H1 (cell line): ENCODE data around the gene SNTG2. TPM values are rescaled to one million over a fixed set of nuclear protein-coding genes. Genes with fewer than 3 reads are reported as not detected.

Experiments
- CTCF ChIA-PET: fragments of 300-600 bp; sonication (Branson Sonifier 250); formaldehyde crosslinking; loops from one replicate; lab custom pipeline; 2021; ENCODE audit not compliant: partially characterized antibody; lab: Charles Lee
- POLR2A ChIA-PET: fragments of 300-600 bp; sonication (Branson Sonifier 250); formaldehyde crosslinking; loops from one replicate; lab custom pipeline; 2021; ENCODE audit warnings: inconsistent platforms; ENCODE audit not compliant: partially characterized antibody; lab: Charles Lee
- DNase-seq, 2 experiments: peaks; one replicate each; pipeline versions ENCODE4 v3.0.0 to v3.0.0-alpha.2; 2010 to 2022; ENCODE audit warnings: low spot score in 2 of 2, low read depth in 1 of 2, mixed read lengths in 1 of 2
- FAIRE-seq: peaks from 2 replicates; lab custom pipeline; 2011; peaks lifted over from hg19 to GRCh38; lab: Jason Lieb, UNC
- H2AFZ ChIP-seq: 2 replicates; pipeline ENCODE4 v1.8.1; 2012; ENCODE audit warnings: low read length, inconsistent platforms
- H2AK5ac ChIP-seq: 2 replicates; pipeline ENCODE4 v1.6.1; 2013; ENCODE audit warnings: low read depth, low read length
- H2BK120ac ChIP-seq: replicated peaks from 2 replicates; pipeline ENCODE3; 2013; ENCODE audit warnings: low read depth, low read length, inconsistent platforms
- H2BK12ac ChIP-seq: 2 replicates; pipeline ENCODE4 v1.6.1; 2013; ENCODE audit warnings: low read depth, low read length
- H2BK15ac ChIP-seq: 2 replicates; pipeline ENCODE4 v1.6.1; 2013; ENCODE audit warnings: low read length
- H2BK20ac ChIP-seq: 2 replicates; pipeline ENCODE4 v1.6.1; 2013; ENCODE audit warnings: low read length
- H2BK5ac ChIP-seq: 2 replicates; pipeline ENCODE4 v1.6.1; 2013; ENCODE audit warnings: low read depth, low read length
- H3K14ac ChIP-seq: 2 replicates; pipeline ENCODE4 v1.6.1; 2013; ENCODE audit warnings: inconsistent platforms; ENCODE audit not compliant: insufficient read length
- H3K18ac ChIP-seq: 2 replicates; pipeline ENCODE4 v1.6.1; 2013; ENCODE audit warnings: low read length; ENCODE audit errors: extremely low read depth
- H3K23ac ChIP-seq: 2 replicates; pipeline ENCODE4 v1.6.1; 2013; ENCODE audit warnings: inconsistent platforms; ENCODE audit not compliant: insufficient read length
- H3K23me2 ChIP-seq: 2 replicates; pipeline ENCODE4 v1.6.1; 2013; ENCODE audit warnings: low read depth, low read length
- H3K27ac ChIP-seq: 2 replicates; pipeline ENCODE4 v1.6.1; 2011; ENCODE audit warnings: low read depth, low read length, inconsistent platforms
- H3K27me3 ChIP-seq, 4 experiments: replicated peaks in 1 of 4; 1 replicate in 1 of 4; 2 replicates in 3 of 4; pipeline versions ENCODE4 v1.6.1 to v1.8.1; 2011 to 2013; ENCODE audit warnings: low read length in 3 of 4, mild to moderate bottlenecking in 3 of 4, inconsistent platforms in 2 of 4, mixed read lengths in 2 of 4, moderate library complexity in 1 of 4; ENCODE audit not compliant: control insufficient read depth in 3 of 4, insufficient read depth in 3 of 4; ENCODE audit errors: extremely low read depth in 1 of 4
- H3K36me3 ChIP-seq, 4 experiments: 2 replicates each; pipeline versions ENCODE4 v1.6.1 to v1.8.1; 2011 to 2013; ENCODE audit warnings: mild to moderate bottlenecking in 4 of 4, low read length in 3 of 4, moderate library complexity in 2 of 4, control low read depth in 1 of 4, inconsistent platforms in 1 of 4; ENCODE audit not compliant: insufficient read depth in 4 of 4, control insufficient read depth in 2 of 4
- H3K4ac ChIP-seq: replicated peaks from 2 replicates; pipeline ENCODE3; 2013; ENCODE audit warnings: low read length, low read depth, mixed read lengths, inconsistent platforms; ENCODE audit not compliant: insufficient read length
- H3K4me1 ChIP-seq, 4 experiments: replicated peaks in 1 of 4; 1 replicate in 1 of 4; 2 replicates in 3 of 4; pipeline versions ENCODE4 v1.6.1 to v1.8.1; 2011 to 2013; ENCODE audit warnings: low read length in 3 of 4, inconsistent platforms in 2 of 4, mixed read lengths in 1 of 4; ENCODE audit not compliant: insufficient read depth in 4 of 4, control insufficient read depth in 3 of 4
- H3K4me2 ChIP-seq, 2 experiments: 2 replicates each; pipeline versions ENCODE4 v1.6.1 to v1.8.1; 2011 to 2013; ENCODE audit warnings: low read depth in 2 of 2, low read length in 2 of 2, control low read depth in 1 of 2, inconsistent platforms in 1 of 2, mild to moderate bottlenecking in 1 of 2; ENCODE audit not compliant: insufficient read depth in 1 of 2
- H3K4me3 ChIP-seq, 4 experiments: fragments of 200-600, 300-600 bp in 1 of 4; sonication (generic), shearing (Covaris generic), sonication (Bioruptor Twin) in 1 of 4; 2 replicates each; pipeline versions ENCODE4 v1.5.1 to v1.8.1; 2011 to 2016; ENCODE audit warnings: low read length in 4 of 4, low read depth in 3 of 4, control low read depth in 2 of 4, inconsistent platforms in 2 of 4, mild to moderate bottlenecking in 2 of 4, mixed read lengths in 1 of 4, moderate library complexity in 1 of 4; ENCODE audit not compliant: insufficient read depth in 2 of 4; ENCODE audit errors: extremely low read depth in 1 of 4
- H3K56ac ChIP-seq: replicated peaks from 2 replicates; pipeline ENCODE3; 2013; ENCODE audit warnings: low read depth, mild to moderate bottlenecking, mixed read lengths, low read length, inconsistent platforms; ENCODE audit not compliant: insufficient read length
- H3K79me1 ChIP-seq: 2 replicates; pipeline ENCODE4 v1.6.1; 2013; ENCODE audit warnings: low read depth, low read length, control low read depth
- H3K79me2 ChIP-seq, 2 experiments: 2 replicates each; pipeline versions ENCODE4 v1.6.1 to v1.8.1; 2012 to 2013; ENCODE audit warnings: low read length in 2 of 2, mild to moderate bottlenecking in 2 of 2, inconsistent platforms in 1 of 2; ENCODE audit not compliant: insufficient read depth in 2 of 2, control insufficient read depth in 1 of 2
- H3K9ac ChIP-seq, 4 experiments: replicated peaks in 1 of 4; 1 replicate in 1 of 4; 2 replicates in 3 of 4; pipeline versions ENCODE4 v1.6.1 to v1.8.1; 2011 to 2013; ENCODE audit warnings: low read depth in 3 of 4, low read length in 3 of 4, control low read depth in 2 of 4, mild to moderate bottlenecking in 2 of 4, moderate library complexity in 2 of 4, inconsistent platforms in 1 of 4; ENCODE audit errors: extremely low read depth in 1 of 4
- H3K9me3 ChIP-seq, 2 experiments: 2 replicates each; pipeline versions ENCODE4 v1.6.1 to v1.8.1; 2012 to 2013; ENCODE audit warnings: mild to moderate bottlenecking in 2 of 2, moderate library complexity in 2 of 2, control low read depth in 1 of 2, inconsistent platforms in 1 of 2, low read depth in 1 of 2, low read length in 1 of 2, mixed read lengths in 1 of 2; ENCODE audit not compliant: insufficient read depth in 2 of 2
- H4K20me1 ChIP-seq, 2 experiments: replicated peaks in 1 of 2; 2 replicates each; pipeline versions ENCODE3 to v1.8.1; 2011 to 2013; ENCODE audit warnings: inconsistent platforms in 2 of 2, low read length in 2 of 2, mild to moderate bottlenecking in 1 of 2; ENCODE audit not compliant: insufficient read depth in 2 of 2, control insufficient read depth in 1 of 2
- H4K5ac ChIP-seq: 2 replicates; pipeline ENCODE4 v1.6.1; 2013; ENCODE audit warnings: low read length, low read depth, mixed read lengths, inconsistent platforms; ENCODE audit not compliant: insufficient read length
- H4K8ac ChIP-seq: 2 replicates; pipeline ENCODE4 v1.8.0; 2013; ENCODE audit warnings: mild to moderate bottlenecking, moderate library complexity, low read length, inconsistent platforms; ENCODE audit not compliant: insufficient read depth; ENCODE audit errors: extremely low read depth
- H4K91ac ChIP-seq: replicated peaks from 2 replicates; pipeline ENCODE3; 2013; ENCODE audit warnings: low read length, mixed read lengths, inconsistent platforms; ENCODE audit not compliant: insufficient read length
- CBX5 ChIP-seq: fragments of 300-800, 300-1000 bp; sonication (generic); IDR thresholded peaks from 2 replicates; pipeline ENCODE4 v1.7.1; 2016; ENCODE audit warnings: antibody characterized with exemption, low read length, low read depth
- CEBPB ChIP-seq: IDR thresholded peaks from 2 replicates; pipeline ENCODE4 v1.6.1; 2012; ENCODE audit warnings: low read depth, low read length
- E2F6 ChIP-seq: IDR thresholded peaks from 2 replicates; pipeline ENCODE4 v1.6.1; 2012; ENCODE audit warnings: inconsistent platforms
- HDAC6 ChIP-seq: IDR thresholded peaks from one replicate; pipeline ENCODE4 v1.7.1; 2012; ENCODE audit warnings: low read depth, mild to moderate bottlenecking, inconsistent platforms, low read length, moderate library complexity
- JUN ChIP-seq: IDR thresholded peaks from 2 replicates; pipeline ENCODE4 v1.6.1; 2011; ENCODE audit warnings: low read depth, mild to moderate bottlenecking, improper control_type of control experiment, low read length
- MAX ChIP-seq: IDR thresholded peaks from 2 replicates; pipeline ENCODE4 v1.6.1; 2012; ENCODE audit warnings: inconsistent platforms
- PHF8 ChIP-seq: fragments of 200-600 bp; sonication (generic); conservative IDR thresholded peaks from 2 replicates; pipeline ENCODE4 v1.7.1; 2012; ENCODE audit warnings: low read depth, mild to moderate bottlenecking, inconsistent platforms, low read length, moderate library complexity
- TAF1 ChIP-seq: IDR thresholded peaks from 2 replicates; pipeline ENCODE4 v1.6.1; 2011; ENCODE audit warnings: mild to moderate bottlenecking, low read depth, low read length
- WGBS, 2 experiments: shearing (Covaris generic) in 1 of 2; methylation state at CpG; one replicate each; pipeline versions ENCODE4 v1.1.6 to v1.1.7; 2013 to 2015; ENCODE audit warnings: low lambda C conversion rate in 2 of 2, mixed read lengths in 2 of 2, inconsistent platforms in 1 of 2, low coverage in 1 of 2, missing lambda C conversion rate in 1 of 2; ENCODE audit not compliant: insufficient replicate concordance in 2 of 2, insufficient coverage in 1 of 2, insufficient read length in 1 of 2; ENCODE audit errors: extremely low coverage in 1 of 2, missing lambda C conversion rate in 1 of 2; 5-methylcytosine and 5-hydroxymethylcytosine counted together
- polyA plus RNA-seq, 7 experiments: library from polyadenylated mRNA; depleted of rRNA in 3 of 7; stranded (reverse) in 5 of 7; unstranded in 2 of 7; fragments of >200 nt in 5 of 7; fragments of 200-250 nt in 2 of 7; gene quantifications; 1 replicate in 5 of 7; 2 replicates in 1 of 7; 4 replicates in 1 of 7; pipeline versions ENCODE4 v1.2.1 to v1.2.3, GENCODE V29; 2011 to 2013; ENCODE audit warnings: missing spikeins in 2 of 7, mixed read lengths in 2 of 7
- total RNA-seq: library from RNA; stranded (reverse); fragmentation: NEBNext Ultra II Directional; extraction: Animal tissue kit (Norgen Biotek cat#: 25700); gene quantifications from 2 replicates; pipeline ENCODE4 v1.2.1, GENCODE V29; 2021

SNTG2 gene
- total and polyA plus RNA-seq, 2 of the 8 experiments (the other 6 are each of a cell fraction or from before 2014, with no cell fraction given): 6.6 to 18.1 TPM

- no peak overlapping the region for H2BK5ac ChIP-seq
- H2BK120ac ChIP-seq: no peak overlapping the region
- no peak overlapping the region for H2BK20ac ChIP-seq
- H3K4me2 ChIP-seq: peak overlapping the region; percentile 48 to 51
- H3K4me1 ChIP-seq: peaks cover 4 to 30% (median 18%) of the 10 kb centered on the region in 4 experiments
- no peak overlapping the region for H2AFZ ChIP-seq
- ChIA-PET CTCF (interaction anchor here (1.3 to 1.8 kb wide), 5 partner anchors 27 to 246 kb away, joined by 3 to 6 read pairs (median 3); no protein-coding TSS in a partner anchor), POLR2A (no interaction called here)
- peak overlapping the region; percentile 38 for H3K18ac ChIP-seq
- no peak overlapping the region for H3K14ac ChIP-seq
- FAIRE-seq (no peak), DNase-seq (no peak)
- peak overlapping the region in 1 of 4 experiments; percentile 2; a peak in 1 of 8 replicates for H3K4me3 ChIP-seq
- peaks cover 18 to 97% of the 10 kb centered on the region in 2 experiments for H3K79me2 ChIP-seq
- H3K9ac ChIP-seq: no peak overlapping the region
- WGBS, 2 experiments: 64% methylated on average over 21 of the region's 33 CpGs; no CpG with 5 or more reads in 1 of the 2 experiments
- peaks cover 12 to 22% of the 10 kb centered on the region in 2 experiments for H4K20me1 ChIP-seq
- H2AK5ac ChIP-seq: no peak overlapping the region
- no peak overlapping the region for H3K56ac ChIP-seq
- H3K27ac ChIP-seq: no peak overlapping the region
- H4K91ac ChIP-seq: no peak overlapping the region
- TF ChIP-seq CEBPB (no peak), HDAC6 (no peak), JUN (no peak), E2F6 (peak; percentile 35; the same call in 1 of the 2 replicates), PHF8 (no peak), TAF1 (no peak), MAX (peak; percentile 75), CBX5 (no peak)
- peaks cover 2% of the 10 kb centered on the region; the same call in 1 of the 2 replicates for H3K23me2 ChIP-seq
- H3K23ac ChIP-seq: no peak overlapping the region
- peaks cover 0 to 4% (median 0%) of the 10 kb centered on the region in 4 experiments; a peak in 2 of 7 replicates for H3K27me3 ChIP-seq
- no peaks in the 10 kb centered on the region for H3K36me3 ChIP-seq
- H2BK12ac ChIP-seq: no peak overlapping the region
- H3K79me1 ChIP-seq: peaks cover 12% of the 10 kb centered on the region
- H4K5ac ChIP-seq: no peak overlapping the region
- no peaks in the 10 kb centered on the region for H3K9me3 ChIP-seq
- no peak overlapping the region for H2BK15ac ChIP-seq
- H3K4ac ChIP-seq: no peak overlapping the region
- no peak overlapping the region; the same call in 1 of the 2 replicates for H4K8ac ChIP-seq
These were observed 5.4 kb downstream of the SNTG2 start for GRCh38 chr2:955829-956731.
